ENCODE results near the gene CD9.

- TF ChIP-seq CTCF (optimal IDR thresholded peaks at IDR 0.05 in 1 of 3, IDR thresholded peaks at IDR 0.05 in 1 of 3, conservative IDR thresholded peaks at IDR 0.05 in 1 of 3; ENCODE audit: extremely low read depth in 1 of 3, insufficient read depth in 2 of 3, low read length in 3 of 3) (no peak), EZH2 (IDR thresholded peaks at IDR 0.05; ENCODE audit: low read length) (no peak)
Observed at GRCh38 chr12:6222078-6222654, 22.0 kb downstream of the CD9 start.
